H1 (cell line): ENCODE measurements around the gene PI16. TPM values are rescaled to one million over a fixed set of nuclear protein-coding genes. Genes with fewer than 3 reads are reported as not detected.

Experiments
- BCL11A ChIP-seq, 2 experiments: IDR thresholded peaks; one replicate each; pipeline ENCODE4 v1.6.1; 2011; ENCODE audit warnings: low read depth in 2 of 2, low read length in 2 of 2, mild to moderate bottlenecking in 2 of 2
- BRCA1 ChIP-seq: IDR thresholded peaks from 2 replicates; pipeline ENCODE4 v1.6.1; 2012; ENCODE audit warnings: low read depth, low read length, improper control_type of control experiment
- CEBPB ChIP-seq: IDR thresholded peaks from 2 replicates; pipeline ENCODE4 v1.6.1; 2012; ENCODE audit warnings: low read depth, low read length
- CHD2 ChIP-seq: IDR thresholded peaks from 2 replicates; pipeline ENCODE4 v1.6.1; 2012; ENCODE audit warnings: low read length, improper control_type of control experiment
- CTBP2 ChIP-seq: IDR thresholded peaks from 2 replicates; pipeline ENCODE4 v1.7.0; 2011; ENCODE audit warnings: borderline replicate concordance, mild to moderate bottlenecking, moderate library complexity, mixed read lengths, low read length; ENCODE audit not compliant: insufficient read depth, insufficient read length
- EP300 ChIP-seq, 2 experiments: IDR thresholded peaks; 1 replicate in 1 of 2; 2 replicates in 1 of 2; pipeline ENCODE4 v1.6.1; 2011 to 2012; ENCODE audit warnings: low read depth in 2 of 2, low read length in 2 of 2, mild to moderate bottlenecking in 2 of 2, borderline replicate concordance in 1 of 2, inconsistent platforms in 1 of 2, moderate library complexity in 1 of 2
- GTF2F1 ChIP-seq: IDR thresholded peaks from 2 replicates; pipeline ENCODE4 v1.6.1; 2012; ENCODE audit warnings: low read depth, low read length, improper control_type of control experiment, borderline replicate concordance
- HDAC2 ChIP-seq, 2 experiments: fragments of 300-600 bp in 1 of 2; sonication (generic) in 1 of 2; IDR thresholded peaks; 2 replicates each; pipeline ENCODE4 v1.6.1; 2011 to 2012; ENCODE audit warnings: low read depth in 2 of 2, low read length in 2 of 2, mild to moderate bottlenecking in 2 of 2, moderate library complexity in 2 of 2, borderline replicate concordance in 1 of 2, inconsistent platforms in 1 of 2
- KDM1A ChIP-seq: fragments of 200-600, 300-600 bp; sonication (generic); IDR thresholded peaks from 2 replicates; pipeline ENCODE4 v1.7.1; 2016; ENCODE audit warnings: mild to moderate bottlenecking, low read length, borderline replicate concordance
- KDM5A ChIP-seq: fragments of 200-600 bp; IDR thresholded peaks from 2 replicates; pipeline ENCODE4 v1.7.1; 2012; ENCODE audit warnings: mild to moderate bottlenecking, low read length, inconsistent platforms, mixed read lengths
- POU5F1 ChIP-seq: IDR thresholded peaks from 2 replicates; pipeline ENCODE4 v1.6.1; 2011; ENCODE audit warnings: low read depth, mild to moderate bottlenecking, low read length, moderate library complexity
- RAD21 ChIP-seq, 2 experiments: IDR thresholded peaks in 1 of 2; conservative IDR thresholded peaks in 1 of 2; 2 replicates each; pipeline ENCODE4 v1.6.1; 2011; ENCODE audit warnings: low read depth in 2 of 2, low read length in 2 of 2, improper control_type of control experiment in 1 of 2, inconsistent platforms in 1 of 2, mild to moderate bottlenecking in 1 of 2, moderate library complexity in 1 of 2
- RFX5 ChIP-seq: IDR thresholded peaks from 2 replicates; pipeline ENCODE4 v1.6.1; 2011; ENCODE audit warnings: low read depth, low read length, improper control_type of control experiment, borderline replicate concordance
- RNF2 ChIP-seq: fragments of 200-900, 300-1000 bp; sonication (generic); IDR thresholded peaks from 2 replicates; pipeline ENCODE4 v1.7.1; 2016; ENCODE audit warnings: borderline replicate concordance, low read depth, mild to moderate bottlenecking, antibody characterized with exemption, low read length; ENCODE audit not compliant: poor library complexity, severe bottlenecking; ENCODE audit errors: missing control alignments
- SP2 ChIP-seq: IDR thresholded peaks from 2 replicates; pipeline ENCODE4 v1.6.1; 2012; ENCODE audit warnings: mild to moderate bottlenecking, low read length, inconsistent platforms
- SRF ChIP-seq: IDR thresholded peaks from 2 replicates; pipeline ENCODE4 v1.6.1; 2011; ENCODE audit warnings: mild to moderate bottlenecking, low read depth, low read length, moderate library complexity
- TAF1 ChIP-seq: IDR thresholded peaks from 2 replicates; pipeline ENCODE4 v1.6.1; 2011; ENCODE audit warnings: mild to moderate bottlenecking, low read depth, low read length
- TAF7 ChIP-seq: optimal IDR thresholded peaks from 2 replicates; pipeline ENCODE3; 2011; ENCODE audit warnings: low read depth, mild to moderate bottlenecking, inconsistent platforms, low read length, moderate library complexity, borderline replicate concordance
- TEAD4 ChIP-seq: IDR thresholded peaks from 2 replicates; pipeline ENCODE4 v1.6.1; 2012; ENCODE audit warnings: low read depth, low read length, inconsistent platforms, mixed read lengths
- polyA plus RNA-seq, 7 experiments: library from polyadenylated mRNA; depleted of rRNA in 3 of 7; stranded (reverse) in 5 of 7; unstranded in 2 of 7; fragments of >200 nt in 5 of 7; fragments of 200-250 nt in 2 of 7; gene quantifications; 1 replicate in 5 of 7; 2 replicates in 1 of 7; 4 replicates in 1 of 7; pipeline versions ENCODE4 v1.2.1 to v1.2.3, GENCODE V29; 2011 to 2013; ENCODE audit warnings: missing spikeins in 2 of 7, mixed read lengths in 2 of 7
- total RNA-seq: library from RNA; stranded (reverse); fragmentation: NEBNext Ultra II Directional; extraction: Animal tissue kit (Norgen Biotek cat#: 25700); gene quantifications from 2 replicates; pipeline ENCODE4 v1.2.1, GENCODE V29; 2021
- TF ChIP-seq, protein P1 (sequence below): IDR thresholded peaks from 2 replicates; pipeline ENCODE4 v1.6.1; 2011; ENCODE audit warnings: low read depth, mild to moderate bottlenecking, low read length; ENCODE audit not compliant: insufficient read depth
- TF ChIP-seq, protein P2 (sequence below): IDR thresholded peaks from 2 replicates; pipeline ENCODE4 v1.6.1; 2012; ENCODE audit warnings: inconsistent platforms

PI16 gene
- total and polyA plus RNA-seq, 2 of the 8 experiments (the other 6 are each of a cell fraction or from before 2014, with no cell fraction given) = 0.05 TPM; not detected in 1

DNA sequence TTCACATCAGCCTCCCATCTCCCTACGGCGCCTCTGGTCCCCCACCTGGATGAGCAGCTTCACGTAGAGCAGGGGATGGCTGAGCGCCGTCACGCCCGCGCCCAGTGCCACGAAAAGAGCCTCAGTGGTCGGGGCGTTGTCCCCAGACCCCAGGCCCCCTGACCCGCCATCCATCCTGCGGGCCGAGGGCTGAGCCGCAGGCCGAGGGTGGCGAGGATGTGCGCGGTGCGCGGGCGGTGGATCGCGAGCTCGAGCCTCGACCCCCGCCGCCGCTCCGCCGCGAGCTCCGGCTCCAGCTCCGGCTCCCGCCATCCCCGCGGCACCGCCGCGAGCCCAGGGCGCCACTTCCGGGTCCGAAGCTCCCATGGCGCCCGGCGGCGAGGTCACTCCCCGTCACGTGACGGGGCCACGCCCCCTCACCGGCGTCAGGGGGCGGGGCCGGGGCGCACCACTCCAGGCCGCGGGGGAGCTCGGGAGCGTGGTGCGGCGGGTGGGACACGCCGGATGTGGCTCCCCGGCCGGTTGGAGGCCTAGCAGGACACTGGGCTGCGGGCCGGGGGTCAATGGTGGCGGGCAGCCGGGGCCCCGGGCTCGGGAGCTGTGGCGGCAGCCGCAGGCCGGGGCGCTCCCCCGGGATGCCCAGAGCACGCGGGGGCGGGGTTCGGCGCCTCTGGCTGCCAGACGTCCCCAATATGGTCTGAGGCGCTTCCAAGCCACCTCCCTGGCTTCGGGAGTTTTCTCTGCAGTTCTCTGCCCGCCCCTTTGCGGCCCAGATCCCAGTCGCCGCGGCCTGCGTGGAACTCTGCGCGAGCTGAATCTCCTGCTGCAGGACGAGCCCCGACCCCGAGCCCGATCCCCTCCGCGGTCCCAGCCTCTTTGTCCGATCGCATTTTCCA is 31.5 kb downstream of the PI16 start, which contains the start of gene MTCH1 (continued):
- TF ChIP-seq CHD2 = no peak
- TF ChIP-seq, protein P1, sequence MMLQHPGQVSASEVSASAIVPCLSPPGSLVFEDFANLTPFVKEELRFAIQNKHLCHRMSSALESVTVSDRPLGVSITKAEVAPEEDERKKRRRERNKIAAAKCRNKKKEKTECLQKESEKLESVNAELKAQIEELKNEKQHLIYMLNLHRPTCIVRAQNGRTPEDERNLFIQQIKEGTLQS = peak; percentile 92
- TF ChIP-seq TEAD4 = no peak
- TF ChIP-seq, protein P2, sequence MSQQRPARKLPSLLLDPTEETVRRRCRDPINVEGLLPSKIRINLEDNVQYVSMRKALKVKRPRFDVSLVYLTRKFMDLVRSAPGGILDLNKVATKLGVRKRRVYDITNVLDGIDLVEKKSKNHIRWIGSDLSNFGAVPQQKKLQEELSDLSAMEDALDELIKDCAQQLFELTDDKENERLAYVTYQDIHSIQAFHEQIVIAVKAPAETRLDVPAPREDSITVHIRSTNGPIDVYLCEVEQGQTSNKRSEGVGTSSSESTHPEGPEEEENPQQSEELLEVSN = peak; percentile 11; the same call in 1 of the 2 replicates
- no peak for TF ChIP-seq KDM1A
- TF ChIP-seq BRCA1 = no peak; the same call in 1 of the 2 replicates
- no peak for TF ChIP-seq CEBPB
- TF ChIP-seq HDAC2 (IDR thresholded peaks at IDR 0.05; ENCODE audit: borderline replicate concordance in 1 of 2, low read depth in 2 of 2, low read length in 2 of 2) = no peak
- no peak for TF ChIP-seq GTF2F1
- peak; percentile 77 for TF ChIP-seq TAF7
- no peak for TF ChIP-seq BCL11A (IDR thresholded peaks at IDR 0.05; ENCODE audit: low read depth in 2 of 2, low read length in 2 of 2)
- TF ChIP-seq TAF1 = peak; percentile 86
- no peak for TF ChIP-seq POU5F1
- TF ChIP-seq SP2 = no peak
- TF ChIP-seq EP300 (IDR thresholded peaks at IDR 0.05; ENCODE audit: borderline replicate concordance in 1 of 2, low read depth in 2 of 2, low read length in 2 of 2) = peak in 1 of 2 experiments; percentile 92; a peak in 2 of 3 replicates
- TF ChIP-seq RNF2 = no peak
- no peak for TF ChIP-seq RAD21 (IDR thresholded peaks at IDR 0.05 in 1 of 2, conservative IDR thresholded peaks at IDR 0.05 in 1 of 2; ENCODE audit: low read depth in 2 of 2, low read length in 2 of 2)
- TF ChIP-seq RFX5 = no peak
- TF ChIP-seq KDM5A = no peak
- TF ChIP-seq CTBP2 = no peak
- TF ChIP-seq SRF = no peak
